ENCODE measurements around the gene STIM2. TPM values are rescaled to one million over a fixed set of nuclear protein-coding genes. Genes with fewer than 3 reads are reported as not detected.

Gene STIM2
- total and polyA plus RNA-seq, 7 donors = 2.4 to 8.4 (median 4.9) TPM

GRCh38 chr4:26931966-26932365 lies 71.3 kb downstream of the STIM2 start:
- WGBS, 3 donors = 83 to 90% (median 86%) methylated on average over 3 of the region's 3 CpGs
- Histone ChIP-seq H3K27me3 (ENCODE audit: insufficient read depth in 3 of 3, low read length in 2 of 3) (no peaks in the 10 kb centered on the region), H3K9me3 (no peaks in the 10 kb centered on the region), H3K4me3 (no peak overlapping the region), H3K4me1 (no peaks in the 10 kb centered on the region), H3K36me3 (ENCODE audit: insufficient read depth in 1 of 2, low read depth in 1 of 2) (no peaks in the 10 kb centered on the region), H3K27ac (no peak overlapping the region)
- intact Hi-C loops (cut with DNase I) = no loop called here
- ATAC-seq (no peak), DNase-seq (no peak)
- no peak for TF ChIP-seq CTCF (IDR thresholded peaks at IDR 0.05)

DNA sequence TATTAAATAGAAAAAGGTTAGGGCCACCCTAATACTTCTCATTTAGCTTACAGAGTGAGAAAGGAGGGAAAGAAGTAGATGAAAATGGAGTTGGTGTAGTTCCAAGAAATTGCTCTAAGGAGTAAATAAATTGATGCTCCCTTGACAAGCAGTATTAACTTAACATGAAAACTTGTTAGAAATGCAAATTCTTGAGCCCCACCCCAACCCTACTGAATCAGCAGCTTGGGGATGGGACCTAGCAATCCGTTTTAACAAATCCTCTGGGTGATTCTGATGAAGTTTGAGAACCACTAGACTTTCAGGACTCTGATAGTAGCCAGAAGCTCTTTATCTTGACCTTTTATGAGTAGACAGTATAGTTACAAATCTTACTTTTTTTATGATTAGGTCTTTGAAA lies 74.8 kb downstream of the STIM2 start:
- Histone ChIP-seq H3K9me3 (no peaks in the 10 kb centered on the region), H3K4me1 (no peaks in the 10 kb centered on the region), H3K27ac (no peak overlapping the region), H3K4me3 (no peak overlapping the region), H3K27me3 (ENCODE audit: insufficient read depth in 3 of 3, low read length in 2 of 3) (no peaks in the 10 kb centered on the region), H3K36me3 (ENCODE audit: insufficient read depth in 1 of 2, low read depth in 1 of 2) (no peaks in the 10 kb centered on the region)
- DNase-seq (no peak), ATAC-seq (no peak)
- intact Hi-C loops (cut with DNase I) = no loop called here
- 74 to 96% (median 88%) methylated on average over 1 of the region's 1 CpG for WGBS, 3 donors
- no peak for TF ChIP-seq CTCF (IDR thresholded peaks at IDR 0.05)

- intact Hi-C loops (cut with DNase I) = no loop called here
- WGBS, 3 donors = 93 to 95% (median 95%) methylated on average over 5 of the region's 5 CpGs
- Histone ChIP-seq H3K9me3 (no peaks in the 10 kb centered on the region), H3K27me3 (ENCODE audit: insufficient read depth in 3 of 3, low read length in 2 of 3) (no peaks in the 10 kb centered on the region), H3K4me3 (no peak overlapping the region), H3K27ac (no peak overlapping the region), H3K36me3 (ENCODE audit: insufficient read depth in 1 of 2, low read depth in 1 of 2) (no peaks in the 10 kb centered on the region), H3K4me1 (no peaks in the 10 kb centered on the region)
- no peak for TF ChIP-seq CTCF (IDR thresholded peaks at IDR 0.05)
- ATAC-seq (no peak), DNase-seq (no peak)
These were observed 75.8 kb downstream of the STIM2 start for GRCh38 chr4:26936284-26937065.

DNA sequence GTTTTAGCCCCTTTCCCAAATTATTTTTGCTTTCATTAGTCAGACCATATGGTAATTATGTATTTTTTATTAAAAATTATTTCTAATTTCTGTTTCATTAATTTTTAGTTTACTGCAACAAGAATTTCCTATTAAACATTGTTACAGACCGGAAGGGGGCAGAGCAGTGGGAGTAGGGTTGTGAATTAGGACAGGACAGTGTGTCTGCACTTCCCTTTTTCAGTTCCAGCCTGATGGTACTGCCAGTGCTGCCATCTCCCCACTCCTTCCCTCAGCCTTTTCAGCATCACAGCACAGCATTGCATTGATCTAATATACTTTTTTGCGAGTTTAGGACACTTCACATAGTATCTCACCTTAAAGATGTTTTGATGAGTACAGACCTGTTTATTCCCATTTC lies 76.5 kb downstream of the STIM2 start:
- no peaks in the 10 kb centered on the region for H3K9me3 ChIP-seq
- H3K4me1 ChIP-seq = no peaks in the 10 kb centered on the region
- no peak overlapping the region for H3K4me3 ChIP-seq
- WGBS, 3 donors = 85 to 94% (median 90%) methylated on average over 2 of the region's 2 CpGs
- no peak overlapping the region for H3K27ac ChIP-seq
- DNase-seq = no peak
- intact Hi-C loops (cut with DNase I) = no loop called here
- H3K27me3 ChIP-seq (ENCODE audit: insufficient read depth in 3 of 3, low read length in 2 of 3) = no peaks in the 10 kb centered on the region
- no peaks in the 10 kb centered on the region for H3K36me3 ChIP-seq (ENCODE audit: insufficient read depth in 1 of 2, low read depth in 1 of 2)
- TF ChIP-seq CTCF (IDR thresholded peaks at IDR 0.05) = no peak
- ATAC-seq = no peak

DNA sequence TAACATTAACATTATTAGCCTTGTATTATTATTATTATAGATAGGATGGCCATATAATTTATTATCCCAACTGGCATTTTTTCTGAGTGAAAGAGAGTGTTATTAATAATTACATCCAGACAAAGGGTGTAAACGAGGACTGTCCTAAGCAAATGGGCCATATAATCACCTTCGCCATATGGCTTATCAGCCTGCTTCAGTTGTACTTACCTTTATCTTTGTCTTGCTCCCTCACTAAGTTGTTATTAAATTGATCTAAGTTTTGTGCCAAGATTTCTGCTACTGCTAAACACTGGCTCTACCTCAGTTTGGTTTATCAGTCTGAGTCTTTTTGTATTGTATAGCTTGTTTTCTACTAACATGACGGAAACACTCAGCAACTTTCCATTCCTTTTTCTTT lies 76.9 kb downstream of the STIM2 start:
- ATAC-seq (no peak), DNase-seq (no peak)
- Histone ChIP-seq H3K9me3 (no peaks in the 10 kb centered on the region), H3K4me1 (no peaks in the 10 kb centered on the region), H3K27me3 (ENCODE audit: insufficient read depth in 3 of 3, low read length in 2 of 3) (no peaks in the 10 kb centered on the region), H3K36me3 (ENCODE audit: insufficient read depth in 1 of 2, low read depth in 1 of 2) (no peaks in the 10 kb centered on the region), H3K4me3 (no peak overlapping the region), H3K27ac (no peak overlapping the region)
- TF ChIP-seq CTCF (IDR thresholded peaks at IDR 0.05) = no peak
- intact Hi-C loops (cut with DNase I) = no loop called here
- 92 to 93% (median 93%) methylated on average over 3 of the region's 3 CpGs for WGBS, 3 donors

Data from psoas muscle (tissue), 8 donors.